Ascending aorta (tissue), 2 donors: ENCODE data around the gene ASB3. TPM values are rescaled to one million over a fixed set of nuclear protein-coding genes. Genes with fewer than 3 reads are reported as not detected.
A peak's percentile ranks its signal among the peaks of the same experiment; 100 is the strongest.

Source experiments
- DNase-seq, 2 donors: peaks; one replicate each; pipeline ENCODE4 v3.0.0-alpha.2; 2019; ENCODE audit warnings: low spot score in 2 of 2
- H3K27ac ChIP-seq, 2 donors: fragments of 200-600 bp; sonication (generic); one replicate each; pipeline ENCODE4 v1.5.1; 2016 to 2017; ENCODE audit warnings: mild to moderate bottlenecking in 1 of 2
- H3K27me3 ChIP-seq: fragments of 200-600 bp; sonication (generic); one replicate; pipeline ENCODE4 v1.5.1; 2017
- H3K36me3 ChIP-seq, 2 donors: fragments of 200-600 bp; sonication (generic); one replicate each; pipeline ENCODE4 v1.5.1; 2016
- H3K4me1 ChIP-seq, 2 donors: fragments of 200-600 bp; sonication (generic); one replicate each; pipeline ENCODE4 v1.5.1; 2016 to 2017; ENCODE audit warnings: mild to moderate bottlenecking in 1 of 2
- H3K4me3 ChIP-seq, 2 donors: fragments of 200-600 bp; sonication (generic); one replicate each; pipeline ENCODE4 v1.5.1; 2016 to 2017; ENCODE audit warnings: mild to moderate bottlenecking in 1 of 2
- H3K9me3 ChIP-seq, 2 donors: fragments of 200-600 bp; sonication (generic); one replicate each; pipeline ENCODE4 v1.5.1; 2016
- intact Hi-C: fragments of 100-400 bp; cut with DNase I; formaldehyde crosslinking; loops from one replicate; pipeline ENCODE4 v1.15.1; 2023
- total RNA-seq: library from RNA; depleted of rRNA; stranded (reverse); fragments of >200 nt; gene quantifications from one replicate; pipeline ENCODE4 v1.1.0, GENCODE V29; 2016
- TF ChIP-seq, protein P1 (sequence below), 3 experiments: fragments of 200-600 bp in 2 of 3; fragments of 450-650 bp in 1 of 3; sonication (generic) in 2 of 3; IDR thresholded peaks; one replicate each; pipeline ENCODE4 v1.5.1; 2016 to 2019; ENCODE audit warnings: antibody characterized with exemption in 3 of 3, mild to moderate bottlenecking in 1 of 3, moderate library complexity in 1 of 3

The ASB3 gene
- total RNA-seq, 1 donor from 2014 or later = 3.4 TPM

GRCh38 chr2:53785366-53785765 lies 1.4 kb downstream of the ASB3 start:
- no peaks in the 10 kb centered on the region for H3K27me3 ChIP-seq
- TF ChIP-seq, protein P1, sequence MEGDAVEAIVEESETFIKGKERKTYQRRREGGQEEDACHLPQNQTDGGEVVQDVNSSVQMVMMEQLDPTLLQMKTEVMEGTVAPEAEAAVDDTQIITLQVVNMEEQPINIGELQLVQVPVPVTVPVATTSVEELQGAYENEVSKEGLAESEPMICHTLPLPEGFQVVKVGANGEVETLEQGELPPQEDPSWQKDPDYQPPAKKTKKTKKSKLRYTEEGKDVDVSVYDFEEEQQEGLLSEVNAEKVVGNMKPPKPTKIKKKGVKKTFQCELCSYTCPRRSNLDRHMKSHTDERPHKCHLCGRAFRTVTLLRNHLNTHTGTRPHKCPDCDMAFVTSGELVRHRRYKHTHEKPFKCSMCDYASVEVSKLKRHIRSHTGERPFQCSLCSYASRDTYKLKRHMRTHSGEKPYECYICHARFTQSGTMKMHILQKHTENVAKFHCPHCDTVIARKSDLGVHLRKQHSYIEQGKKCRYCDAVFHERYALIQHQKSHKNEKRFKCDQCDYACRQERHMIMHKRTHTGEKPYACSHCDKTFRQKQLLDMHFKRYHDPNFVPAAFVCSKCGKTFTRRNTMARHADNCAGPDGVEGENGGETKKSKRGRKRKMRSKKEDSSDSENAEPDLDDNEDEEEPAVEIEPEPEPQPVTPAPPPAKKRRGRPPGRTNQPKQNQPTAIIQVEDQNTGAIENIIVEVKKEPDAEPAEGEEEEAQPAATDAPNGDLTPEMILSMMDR (IDR thresholded peaks at IDR 0.05) = no peak
- no peaks in the 10 kb centered on the region for H3K36me3 ChIP-seq
- no peak for DNase-seq
- no peaks in the 10 kb centered on the region for H3K9me3 ChIP-seq
- peaks cover 0 to 15% of the 10 kb centered on the region in 2 donors for H3K4me1 ChIP-seq
- intact Hi-C loops = no loop called here
- no peak overlapping the region for H3K27ac ChIP-seq
- peak overlapping the region; percentile 69 to 83 for H3K4me3 ChIP-seq

DNA sequence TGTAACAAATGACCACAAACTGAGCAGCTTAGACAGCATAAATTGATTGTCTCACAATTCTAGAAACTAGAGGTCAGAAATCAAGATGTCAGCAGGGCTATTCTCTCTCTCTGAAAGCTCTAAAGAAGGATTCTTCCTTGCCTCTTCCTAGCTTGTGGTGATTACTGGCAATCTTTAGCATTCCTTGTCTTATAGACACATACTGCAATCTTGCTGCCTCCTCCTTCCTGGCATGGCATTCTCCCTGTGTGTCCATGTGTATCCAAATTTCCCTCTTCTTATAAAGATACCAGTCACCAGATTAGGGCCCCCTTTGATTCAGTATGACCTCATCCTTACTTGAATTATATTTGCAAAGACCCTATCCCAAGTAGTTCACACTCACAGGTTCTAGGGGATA lies 2.3 kb downstream of the ASB3 start:
- no peaks in the 10 kb centered on the region for H3K27me3 ChIP-seq
- no peaks in the 10 kb centered on the region for H3K36me3 ChIP-seq
- intact Hi-C loops = loop anchor here (5.0 kb wide), 1 partner anchor 1833 kb away; the partner anchor contains the start of gene PPP4R3B
- H3K4me1 ChIP-seq = peaks cover 0 to 15% of the 10 kb centered on the region in 2 donors
- DNase-seq = no peak
- no peak overlapping the region for H3K27ac ChIP-seq
- TF ChIP-seq, protein P1 (IDR thresholded peaks at IDR 0.05) = no peak
- H3K9me3 ChIP-seq = no peaks in the 10 kb centered on the region
- H3K4me3 ChIP-seq = no peak overlapping the region

- Histone ChIP-seq H3K4me1 (peaks cover 0 to 9% of the 10 kb centered on the region in 2 donors), H3K27me3 (no peaks in the 10 kb centered on the region), H3K36me3 (no peaks in the 10 kb centered on the region), H3K9me3 (no peaks in the 10 kb centered on the region), H3K4me3 (no peak overlapping the region), H3K27ac (no peak overlapping the region)
- no peak for DNase-seq
- intact Hi-C loops = loop anchor here (5.0 kb wide), 1 partner anchor 1835 kb away; the partner anchor contains the start of gene PPP4R3B
- TF ChIP-seq, protein P1 (IDR thresholded peaks at IDR 0.05) = no peak
Measured at GRCh38 chr2:53782676-53783075, 4.1 kb downstream of the ASB3 start.

DNA sequence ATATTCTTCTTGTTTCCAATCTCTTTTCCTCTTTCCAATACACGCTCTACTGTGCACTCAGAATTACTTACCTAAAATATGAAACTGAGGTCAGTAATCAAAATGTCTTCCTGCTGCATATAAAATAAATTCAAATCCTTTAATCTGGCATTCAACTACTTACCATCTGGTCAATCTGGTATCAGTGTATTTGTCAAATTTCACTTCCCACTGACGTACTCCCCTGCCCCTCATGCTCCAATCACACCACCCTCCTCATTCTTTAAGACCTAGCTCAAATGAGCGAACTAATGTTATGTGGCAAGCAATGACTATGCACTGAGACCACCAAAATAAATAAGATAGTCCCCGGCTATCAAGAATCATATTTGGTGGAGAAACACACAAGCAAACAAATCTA lies 6.7 kb downstream of the ASB3 start:
- TF ChIP-seq, protein P1 (IDR thresholded peaks at IDR 0.05) = no peak
- no peak for DNase-seq
- Histone ChIP-seq H3K27me3 (no peaks in the 10 kb centered on the region), H3K4me1 (peaks cover 0 to 3% of the 10 kb centered on the region in 2 donors), H3K36me3 (peaks cover 0 to 7% of the 10 kb centered on the region in 2 donors), H3K9me3 (no peaks in the 10 kb centered on the region), H3K4me3 (no peak overlapping the region), H3K27ac (no peak overlapping the region)
- intact Hi-C loops = loop anchor here (5.0 kb wide), 1 partner anchor 1837 kb away; the partner anchor contains the start of gene PPP4R3B

- Histone ChIP-seq H3K4me1 (no peaks in the 10 kb centered on the region), H3K4me3 (no peak overlapping the region), H3K27ac (no peak overlapping the region), H3K36me3 (peaks cover 0 to 7% of the 10 kb centered on the region in 2 donors), H3K27me3 (no peaks in the 10 kb centered on the region), H3K9me3 (no peaks in the 10 kb centered on the region)
- TF ChIP-seq, protein P1 (IDR thresholded peaks at IDR 0.05) = no peak
- intact Hi-C loops = no loop called here
- DNase-seq = no peak
Measured at GRCh38 chr2:53778536-53779162, 8.1 kb downstream of the ASB3 start.
